Measurements from ENCODE around the gene DYRK1A.

DNA sequence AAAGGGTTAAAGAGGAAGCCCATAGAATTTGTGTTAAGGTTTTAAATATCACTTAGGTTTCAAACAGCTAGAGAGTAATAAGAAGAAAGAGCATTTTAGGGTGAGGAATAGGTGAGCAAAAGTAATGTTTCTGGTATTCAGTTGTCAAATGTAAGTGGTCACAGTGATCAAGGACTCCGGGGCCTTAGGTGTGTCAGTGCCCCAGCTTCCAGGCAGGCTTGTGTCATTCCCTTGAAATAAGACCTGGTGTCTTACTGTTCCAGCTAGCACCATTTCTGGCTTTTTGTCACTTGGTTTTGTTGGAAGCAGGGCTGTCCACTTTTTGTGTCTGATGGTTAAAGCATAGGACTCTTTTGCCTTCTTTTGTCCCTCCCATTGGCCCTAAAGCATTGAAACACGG, 69.6 kb downstream of the DYRK1A start:
- TF ChIP-seq CTCF (IDR thresholded peaks at IDR 0.05) = no peak
- TF ChIP-seq POLR2A (IDR thresholded peaks at IDR 0.05) = no peak

Data from uterus (tissue), 2 donors.